Measurements from ENCODE around the gene MYH9.

GRCh38 chr22:36325154-36326031 lies 62.4 kb downstream of the MYH9 start:
- TF ChIP-seq, protein P1, sequence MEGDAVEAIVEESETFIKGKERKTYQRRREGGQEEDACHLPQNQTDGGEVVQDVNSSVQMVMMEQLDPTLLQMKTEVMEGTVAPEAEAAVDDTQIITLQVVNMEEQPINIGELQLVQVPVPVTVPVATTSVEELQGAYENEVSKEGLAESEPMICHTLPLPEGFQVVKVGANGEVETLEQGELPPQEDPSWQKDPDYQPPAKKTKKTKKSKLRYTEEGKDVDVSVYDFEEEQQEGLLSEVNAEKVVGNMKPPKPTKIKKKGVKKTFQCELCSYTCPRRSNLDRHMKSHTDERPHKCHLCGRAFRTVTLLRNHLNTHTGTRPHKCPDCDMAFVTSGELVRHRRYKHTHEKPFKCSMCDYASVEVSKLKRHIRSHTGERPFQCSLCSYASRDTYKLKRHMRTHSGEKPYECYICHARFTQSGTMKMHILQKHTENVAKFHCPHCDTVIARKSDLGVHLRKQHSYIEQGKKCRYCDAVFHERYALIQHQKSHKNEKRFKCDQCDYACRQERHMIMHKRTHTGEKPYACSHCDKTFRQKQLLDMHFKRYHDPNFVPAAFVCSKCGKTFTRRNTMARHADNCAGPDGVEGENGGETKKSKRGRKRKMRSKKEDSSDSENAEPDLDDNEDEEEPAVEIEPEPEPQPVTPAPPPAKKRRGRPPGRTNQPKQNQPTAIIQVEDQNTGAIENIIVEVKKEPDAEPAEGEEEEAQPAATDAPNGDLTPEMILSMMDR (conservative IDR thresholded peaks at IDR 0.05): no peak
- no peak for TF ChIP-seq ZFX (IDR thresholded peaks at IDR 0.05)
